Activated T-helper 2 cell treated with anti-CD3 and anti-CD28 coated beads, Interferon-gamma antibody, Interleukin-2, Interleukin-4, amounts not matched to agents 10 μg/mL and 5 μg/mL and 100 μg/mL, durations not matched to agents 14 hours and 24 hours and 36 hours (primary cell): Measurements from ENCODE around the gene LACTBL1. TPM values are rescaled to one million over a fixed set of nuclear protein-coding genes. Genes with fewer than 3 reads are reported as not detected.

Experiments
- DNase-seq: peaks from one replicate; pipeline ENCODE4 v3.0.0; 2021; ENCODE audit warnings: low spot score
- H3K27ac Mint-ChIP-seq: one replicate; pipeline ENCODE4 v1.8.0; 2021; ENCODE audit warnings: mixed read lengths
- H3K27me3 Mint-ChIP-seq: one replicate; pipeline ENCODE4 v1.8.0; 2021; ENCODE audit warnings: low read depth, mixed read lengths
- H3K36me3 Mint-ChIP-seq: one replicate; pipeline ENCODE4 v1.8.0; 2021; ENCODE audit warnings: low read depth, mixed read lengths
- H3K4me1 Mint-ChIP-seq: one replicate; pipeline ENCODE4 v1.8.0; 2021; ENCODE audit warnings: low read depth, mixed read lengths
- H3K4me3 Mint-ChIP-seq: one replicate; pipeline ENCODE4 v1.8.0; 2021; ENCODE audit warnings: low read depth, mild to moderate bottlenecking, moderate library complexity, mixed read lengths
- H3K9me3 Mint-ChIP-seq: one replicate; pipeline ENCODE4 v1.8.0; 2021; ENCODE audit warnings: mixed read lengths
- intact Hi-C: fragments of 100-400 bp; cut with micrococcal nuclease; formaldehyde crosslinking; loops from one replicate; pipeline ENCODE4 v1.15.1; 2023
- total RNA-seq: library from RNA; stranded (reverse); gene quantifications from 2 replicates; pipeline ENCODE4 v1.2.3, GENCODE V29; 2022

LACTBL1 gene
- total RNA-seq, 1 donor from 2014 or later: not detected

- H3K27ac Mint-ChIP-seq: no peak overlapping the region
- no peaks in the 10 kb centered on the region for H3K9me3 Mint-ChIP-seq
- H3K36me3 Mint-ChIP-seq: no peaks in the 10 kb centered on the region
- H3K27me3 Mint-ChIP-seq: no peaks in the 10 kb centered on the region
- H3K4me1 Mint-ChIP-seq: no peaks in the 10 kb centered on the region
- DNase-seq: no peak
- intact Hi-C loops: no loop called here
- no peak overlapping the region for H3K4me3 Mint-ChIP-seq
Observed at GRCh38 chr1:22921452-22922126, 51.1 kb downstream of the LACTBL1 start.

- Mint-ChIP-seq H3K27ac (no peak overlapping the region), H3K4me1 (no peaks in the 10 kb centered on the region), H3K27me3 (no peaks in the 10 kb centered on the region), H3K4me3 (no peak overlapping the region), H3K9me3 (no peaks in the 10 kb centered on the region), H3K36me3 (no peaks in the 10 kb centered on the region)
- DNase-seq: no peak
- intact Hi-C loops: no loop called here
Observed at GRCh38 chr1:22920734-22921451, 51.8 kb downstream of the LACTBL1 start.

DNA sequence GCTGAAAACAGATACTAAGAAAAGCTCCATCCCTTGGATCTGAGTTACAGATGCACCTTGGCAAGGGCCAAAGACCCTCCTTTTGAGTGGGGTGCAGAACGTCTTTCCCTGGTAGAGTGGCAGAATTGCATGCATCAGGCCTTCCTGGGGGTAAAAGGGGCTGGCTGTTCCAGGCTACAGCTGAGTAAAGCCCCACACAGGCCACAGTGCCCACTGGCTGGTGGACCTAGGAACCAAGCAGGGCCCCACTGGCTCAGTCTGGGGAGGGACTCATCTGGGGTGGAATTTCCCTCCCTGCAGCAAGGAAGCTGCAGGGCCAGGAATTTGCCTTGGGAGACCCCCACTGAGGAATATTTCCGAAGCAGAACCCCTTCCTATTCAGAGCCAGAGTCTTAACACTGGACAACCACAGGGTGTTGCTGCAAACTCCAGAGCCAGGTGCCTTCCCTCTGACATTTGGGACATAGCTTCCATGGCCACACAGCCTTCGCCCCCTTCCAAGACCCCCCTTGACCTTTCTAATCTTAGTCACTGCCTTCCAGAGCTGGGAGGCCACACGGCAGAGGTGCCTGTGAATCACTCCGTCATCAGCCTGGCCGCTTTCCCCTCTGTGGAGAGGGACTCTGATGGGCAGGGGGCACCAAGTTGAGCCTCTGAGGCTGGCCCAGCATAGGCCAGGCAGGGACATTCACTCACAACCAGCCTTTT lies 52.5 kb downstream of the LACTBL1 start:
- intact Hi-C loops: no loop called here
- H3K4me3 Mint-ChIP-seq: no peak overlapping the region
- H3K9me3 Mint-ChIP-seq: no peaks in the 10 kb centered on the region
- no peaks in the 10 kb centered on the region for H3K4me1 Mint-ChIP-seq
- no peaks in the 10 kb centered on the region for H3K36me3 Mint-ChIP-seq
- no peaks in the 10 kb centered on the region for H3K27me3 Mint-ChIP-seq
- no peak overlapping the region for H3K27ac Mint-ChIP-seq
- no peak for DNase-seq

DNA sequence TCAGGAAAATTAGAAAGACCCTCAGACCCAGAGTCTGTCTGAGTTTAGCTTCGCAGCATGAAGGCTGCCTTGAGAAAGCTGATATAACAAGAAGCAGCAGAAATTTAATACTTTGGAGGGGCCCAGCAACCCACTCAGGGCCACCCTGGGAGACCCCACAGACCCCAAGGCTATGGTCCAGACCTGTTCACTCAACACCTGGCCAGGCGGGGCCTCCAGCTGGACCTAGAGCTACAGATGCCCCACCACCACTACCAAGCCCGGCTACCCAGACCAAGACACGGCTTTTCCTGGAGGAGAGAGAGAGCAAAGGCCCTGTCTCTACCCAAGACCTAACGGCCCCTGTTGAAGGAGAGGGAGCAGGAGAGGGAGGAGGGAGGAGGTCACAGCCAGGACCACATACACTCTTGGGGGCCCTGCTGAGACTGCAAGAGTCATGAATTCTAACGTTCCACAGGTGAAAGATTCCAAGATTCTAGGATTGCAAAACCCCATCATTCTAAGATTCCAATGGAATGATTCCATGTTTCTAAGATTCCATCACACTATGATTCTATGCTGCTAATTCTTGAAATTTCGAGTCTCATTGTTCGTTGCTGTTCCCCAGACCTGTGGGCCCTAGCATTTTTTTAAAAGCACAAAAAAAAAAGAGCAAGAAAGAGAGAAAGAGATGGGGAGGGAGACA lies 53.2 kb downstream of the LACTBL1 start:
- H3K4me3 Mint-ChIP-seq: no peak overlapping the region
- no peaks in the 10 kb centered on the region for H3K36me3 Mint-ChIP-seq
- H3K4me1 Mint-ChIP-seq: no peaks in the 10 kb centered on the region
- H3K27ac Mint-ChIP-seq: no peak overlapping the region
- intact Hi-C loops: no loop called here
- no peak for DNase-seq
- no peaks in the 10 kb centered on the region for H3K27me3 Mint-ChIP-seq
- H3K9me3 Mint-ChIP-seq: no peaks in the 10 kb centered on the region

DNA sequence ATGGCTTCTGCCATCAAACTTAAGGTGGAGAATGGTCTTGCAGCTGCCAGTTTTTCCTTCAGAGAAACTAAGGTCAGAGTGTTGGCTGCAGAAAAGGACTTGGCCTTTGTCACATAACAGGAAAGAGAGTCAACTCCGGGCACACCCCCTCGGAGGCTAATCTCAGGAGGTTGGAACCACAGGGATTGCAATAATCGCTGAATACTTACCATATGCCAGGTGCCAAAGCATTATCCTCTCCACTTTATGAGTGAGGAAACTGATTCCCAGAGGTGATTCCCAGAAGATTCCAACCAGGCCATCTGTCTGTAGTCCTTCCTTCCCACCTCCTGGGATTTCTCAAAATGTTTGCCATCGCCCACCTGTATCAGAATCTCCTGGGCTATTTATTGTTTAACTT lies 54.0 kb downstream of the LACTBL1 start:
- Mint-ChIP-seq H3K36me3 (no peaks in the 10 kb centered on the region), H3K27me3 (no peaks in the 10 kb centered on the region), H3K4me3 (no peak overlapping the region), H3K27ac (no peak overlapping the region), H3K9me3 (no peaks in the 10 kb centered on the region), H3K4me1 (no peaks in the 10 kb centered on the region)
- intact Hi-C loops: no loop called here
- DNase-seq: no peak

DNA sequence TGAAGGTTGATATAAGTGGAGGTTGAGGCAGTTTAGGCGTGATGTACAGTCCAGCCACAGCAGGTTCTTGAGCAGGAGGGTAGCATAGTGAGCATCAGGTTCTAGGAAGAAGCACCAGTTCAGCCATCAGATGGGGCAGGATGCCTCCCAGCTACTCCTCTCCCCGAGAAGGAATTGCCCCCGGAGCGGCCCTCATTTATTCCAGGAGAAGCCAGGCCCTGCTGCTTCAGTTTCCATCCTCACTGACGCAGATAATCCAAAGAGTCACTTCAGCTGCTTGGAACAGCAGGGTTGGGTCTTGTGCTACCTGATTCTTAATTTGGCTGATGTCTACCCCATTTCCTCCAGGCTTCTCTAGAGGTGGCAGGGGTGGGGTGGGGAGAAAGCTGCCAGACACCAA lies 54.7 kb downstream of the LACTBL1 start:
- H3K27ac Mint-ChIP-seq: no peak overlapping the region
- no peaks in the 10 kb centered on the region for H3K36me3 Mint-ChIP-seq
- H3K27me3 Mint-ChIP-seq: no peaks in the 10 kb centered on the region
- H3K9me3 Mint-ChIP-seq: no peaks in the 10 kb centered on the region
- no peak for DNase-seq
- no peak overlapping the region for H3K4me3 Mint-ChIP-seq
- intact Hi-C loops: no loop called here
- H3K4me1 Mint-ChIP-seq: no peaks in the 10 kb centered on the region

DNA sequence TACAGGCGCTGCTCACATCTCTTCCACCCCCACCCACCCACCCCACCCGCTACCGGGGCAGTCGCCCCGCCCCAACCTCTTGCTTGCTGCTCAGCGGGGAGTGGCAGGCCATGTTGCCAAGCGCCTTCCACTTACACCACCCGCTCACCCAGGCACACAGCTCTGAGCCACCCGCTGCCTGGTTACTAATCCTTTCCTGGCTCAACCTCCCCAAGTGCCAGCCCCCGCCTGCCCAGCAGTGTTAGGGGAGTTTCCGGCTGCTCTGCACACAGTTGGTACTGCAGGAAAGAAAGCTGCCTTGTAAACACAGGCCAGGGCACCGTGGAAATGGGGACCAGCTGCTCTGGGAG lies 56.2 kb downstream of the LACTBL1 start:
- intact Hi-C loops: no loop called here
- DNase-seq: no peak
- no peaks in the 10 kb centered on the region for H3K4me1 Mint-ChIP-seq
- no peaks in the 10 kb centered on the region for H3K9me3 Mint-ChIP-seq
- H3K36me3 Mint-ChIP-seq: no peaks in the 10 kb centered on the region
- H3K27ac Mint-ChIP-seq: no peak overlapping the region
- H3K4me3 Mint-ChIP-seq: no peak overlapping the region
- H3K27me3 Mint-ChIP-seq: no peaks in the 10 kb centered on the region

DNA sequence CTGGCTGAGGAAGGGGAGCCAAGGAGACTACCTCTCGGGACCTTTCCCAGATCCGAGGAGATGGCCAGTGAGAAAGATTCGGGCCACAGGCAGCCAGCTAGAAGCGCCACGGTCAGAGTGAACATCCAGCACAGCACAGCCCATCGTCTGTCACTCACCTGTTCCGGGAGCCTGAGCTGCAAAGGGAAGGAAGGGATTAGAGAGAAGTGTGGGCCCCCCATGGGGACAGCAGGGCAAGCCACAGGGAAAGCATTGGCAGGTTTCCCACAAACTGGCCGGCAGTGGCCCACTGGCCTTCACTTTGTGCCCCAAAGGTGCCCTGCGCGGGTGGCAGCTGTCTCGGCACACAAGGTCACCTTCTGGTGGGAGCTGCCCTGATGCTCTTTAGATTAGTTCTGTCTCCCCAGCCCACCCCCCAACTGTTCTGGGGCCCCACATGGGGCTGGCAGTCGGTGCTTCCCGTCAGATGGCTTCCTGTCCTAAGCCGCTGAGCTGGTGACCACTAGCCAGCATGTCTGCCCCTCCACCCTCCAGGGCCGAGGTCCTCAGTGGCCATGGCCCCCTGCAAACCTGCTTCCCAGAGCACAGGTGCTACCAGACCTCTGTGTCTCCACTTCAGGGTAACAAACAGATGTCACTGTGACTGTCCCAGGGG lies 56.7 kb downstream of the LACTBL1 start:
- no peak for DNase-seq
- H3K4me1 Mint-ChIP-seq: no peaks in the 10 kb centered on the region
- H3K9me3 Mint-ChIP-seq: no peaks in the 10 kb centered on the region
- no peaks in the 10 kb centered on the region for H3K36me3 Mint-ChIP-seq
- no peak overlapping the region for H3K27ac Mint-ChIP-seq
- H3K27me3 Mint-ChIP-seq: no peaks in the 10 kb centered on the region
- intact Hi-C loops: no loop called here
- no peak overlapping the region for H3K4me3 Mint-ChIP-seq

GRCh38 chr1:22915231-22915630 lies 57.4 kb downstream of the LACTBL1 start:
- intact Hi-C loops: no loop called here
- H3K27me3 Mint-ChIP-seq: no peaks in the 10 kb centered on the region
- no peaks in the 10 kb centered on the region for H3K9me3 Mint-ChIP-seq
- H3K4me3 Mint-ChIP-seq: no peak overlapping the region
- no peaks in the 10 kb centered on the region for H3K4me1 Mint-ChIP-seq
- no peak overlapping the region for H3K27ac Mint-ChIP-seq
- H3K36me3 Mint-ChIP-seq: no peaks in the 10 kb centered on the region
- no peak for DNase-seq

GRCh38 chr1:22914633-22915217 lies 57.9 kb downstream of the LACTBL1 start:
- no peaks in the 10 kb centered on the region for H3K36me3 Mint-ChIP-seq
- no peak overlapping the region for H3K4me3 Mint-ChIP-seq
- no peaks in the 10 kb centered on the region for H3K4me1 Mint-ChIP-seq
- no peak overlapping the region for H3K27ac Mint-ChIP-seq
- no peak for DNase-seq
- intact Hi-C loops: no loop called here
- H3K27me3 Mint-ChIP-seq: no peaks in the 10 kb centered on the region
- H3K9me3 Mint-ChIP-seq: no peaks in the 10 kb centered on the region

GRCh38 chr1:22914156-22914555 lies 58.5 kb downstream of the LACTBL1 start:
- intact Hi-C loops: no loop called here
- Mint-ChIP-seq H3K4me3 (no peak overlapping the region), H3K36me3 (no peaks in the 10 kb centered on the region)

DNA sequence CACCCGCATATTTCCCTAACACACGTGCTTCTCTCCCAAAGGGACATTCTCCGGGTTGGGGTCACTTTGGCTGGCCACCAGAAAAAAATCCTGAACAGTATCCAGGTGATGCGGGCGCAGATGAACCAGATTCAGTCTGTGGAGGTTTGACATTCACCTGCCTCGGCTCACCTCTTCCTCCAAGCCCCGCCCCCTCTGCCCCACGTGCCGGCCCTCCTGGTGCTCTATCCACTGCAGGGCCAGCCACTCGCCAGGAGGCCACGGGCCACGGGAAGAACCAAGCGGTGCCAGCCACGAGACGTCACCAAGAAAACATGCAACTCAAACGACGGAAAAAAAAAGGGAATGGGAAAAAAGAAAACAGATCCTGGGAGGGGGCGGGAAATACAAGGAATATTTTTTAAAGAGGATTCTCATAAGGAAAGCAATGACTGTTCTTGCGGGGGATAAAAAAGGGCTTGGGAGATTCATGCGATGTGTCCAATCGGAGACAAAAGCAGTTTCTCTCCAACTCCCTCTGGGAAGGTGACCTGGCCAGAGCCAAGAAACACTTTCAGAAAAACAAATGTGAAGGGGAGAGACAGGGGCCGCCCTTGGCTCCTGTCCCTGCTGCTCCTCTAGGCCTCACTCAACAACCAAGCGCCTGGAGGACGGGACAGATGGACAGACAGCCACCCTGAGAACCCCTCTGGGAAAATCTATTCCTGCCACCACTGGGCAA lies 59.1 kb downstream of the LACTBL1 start:
- Mint-ChIP-seq H3K4me1 (no peaks in the 10 kb centered on the region), H3K36me3 (no peaks in the 10 kb centered on the region), H3K27ac (no peak overlapping the region), H3K9me3 (no peaks in the 10 kb centered on the region), H3K4me3 (no peak overlapping the region), H3K27me3 (no peaks in the 10 kb centered on the region)
- intact Hi-C loops: no loop called here
- DNase-seq: no peak

More at GRCh38 chr1:22914156-22914555, 58.5 kb downstream of the LACTBL1 start:
- Mint-ChIP-seq H3K27me3 (no peaks in the 10 kb centered on the region), H3K27ac (no peak overlapping the region), H3K9me3 (no peaks in the 10 kb centered on the region), H3K4me1 (no peaks in the 10 kb centered on the region)
- DNase-seq: no peak
